HG03025 (cell line): ENCODE data around the gene CNTN4.
A peak's percentile ranks its signal among the peaks of the same experiment; 100 is the strongest.

Experiments used
- ATAC-seq: cut with Tn5 transposase; IDR thresholded peaks from one replicate; pipeline ENCODE4 v1.9.1; 2021; ENCODE audit warnings: mild to moderate bottlenecking, moderate library complexity; ENCODE audit not compliant: unreplicated experiment, low FRiP score

Gene CNTN4

DNA sequence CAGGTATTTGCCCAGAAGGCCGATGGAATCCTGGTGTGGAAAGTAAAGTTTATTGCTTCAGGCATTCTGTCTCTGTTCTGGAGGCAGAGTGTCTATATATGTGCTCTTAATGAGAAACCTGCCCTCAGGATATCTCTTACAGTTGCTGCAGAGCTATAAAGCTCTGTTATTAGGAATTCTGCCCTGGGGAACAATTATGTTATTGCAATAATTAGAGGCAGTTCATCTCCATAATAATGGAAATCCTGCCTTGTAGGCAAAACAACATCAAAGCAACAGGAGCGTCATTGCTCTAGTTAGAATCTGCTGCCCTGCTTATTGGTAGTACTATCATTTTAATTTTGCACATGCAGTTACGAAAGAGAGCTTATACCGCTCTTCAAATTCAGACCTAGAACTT, 835.9 kb downstream of the CNTN4 start:
- no peak for ATAC-seq

GRCh38 chr3:2937055-2937454, 838.4 kb downstream of the CNTN4 start:
- no peak for ATAC-seq

DNA sequence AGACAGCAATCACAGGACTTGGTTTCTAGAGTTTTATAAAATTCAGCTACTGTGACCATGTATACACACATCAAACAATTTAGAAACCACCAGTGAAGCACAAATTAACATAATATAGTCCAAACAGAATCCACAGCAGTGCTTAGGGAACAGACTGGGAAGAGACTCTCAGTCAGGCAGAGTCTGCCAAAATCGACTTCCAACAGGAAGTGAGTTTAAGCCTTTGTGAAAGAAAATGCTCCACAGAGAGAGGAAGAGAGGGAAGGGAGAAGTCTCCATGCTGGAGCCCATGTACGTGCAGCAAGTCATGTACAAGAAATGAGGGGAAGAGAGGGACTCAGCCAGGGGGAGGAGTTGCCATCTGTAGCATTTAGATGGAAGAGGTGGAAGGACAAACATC, 838.9 kb downstream of the CNTN4 start:
- no peak for ATAC-seq

GRCh38 chr3:2938711-2939110, 840.0 kb downstream of the CNTN4 start:
- ATAC-seq, result no peak

DNA sequence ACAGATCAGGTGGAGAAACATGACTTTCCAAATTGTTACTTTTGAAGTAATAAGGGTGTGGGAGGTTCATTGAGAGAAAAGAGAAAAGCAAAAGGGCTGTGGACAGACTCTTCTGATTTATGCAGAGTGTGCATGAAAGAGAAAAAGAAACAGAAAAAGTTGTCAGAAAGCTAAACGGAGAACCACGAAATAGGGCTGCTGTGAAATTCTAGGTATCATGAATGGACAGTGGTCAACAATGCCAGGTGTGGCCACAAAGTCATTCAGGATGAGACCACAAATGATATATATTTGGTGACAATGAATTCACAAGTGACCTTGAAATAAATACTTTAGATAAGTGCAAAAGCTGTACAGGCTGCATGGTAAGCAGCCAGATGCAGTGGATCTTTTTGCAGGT, 841.4 kb downstream of the CNTN4 start:
- peak; percentile 55 for ATAC-seq

DNA sequence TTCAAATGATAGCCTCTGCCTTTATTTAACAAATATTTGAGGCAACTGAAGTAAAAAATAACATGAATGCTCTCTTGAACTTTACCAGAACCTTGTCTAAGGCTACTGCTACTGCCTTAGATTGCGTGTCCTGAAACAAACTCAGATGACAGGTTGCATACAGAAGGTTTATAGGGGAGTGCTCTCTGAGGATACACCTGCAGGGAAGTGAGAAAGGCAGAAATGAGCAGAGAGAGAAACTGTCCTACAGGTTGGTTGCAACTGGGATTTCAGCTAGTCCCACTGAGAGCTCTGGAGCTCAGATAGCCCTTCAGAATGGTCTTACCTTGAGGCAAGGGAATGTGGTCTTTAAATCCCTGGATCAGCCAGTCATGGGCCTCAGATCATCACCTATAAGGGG, 846.0 kb downstream of the CNTN4 start:
- ATAC-seq, result peak; percentile 95

- ATAC-seq, result no peak
These were observed 846.5 kb downstream of the CNTN4 start for GRCh38 chr3:2945121-2945520.

DNA sequence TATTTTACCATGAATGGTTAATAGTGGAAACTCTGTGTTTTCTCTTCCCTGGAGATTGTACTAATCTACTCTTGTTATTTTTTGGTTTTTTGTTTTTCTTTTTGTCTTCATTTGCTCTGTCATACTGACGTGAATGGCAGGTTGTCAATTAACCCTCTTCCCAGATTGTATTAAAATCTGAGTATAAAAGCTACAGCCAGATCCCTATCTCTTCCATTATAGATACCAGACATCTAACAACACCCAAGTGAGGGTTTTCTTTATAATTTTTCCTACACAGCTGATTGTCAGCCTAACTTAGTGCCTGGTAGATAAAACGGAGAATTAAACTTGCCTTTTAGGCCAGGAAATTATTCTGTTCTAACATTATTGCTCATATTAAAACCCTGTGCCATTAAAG, 848.9 kb downstream of the CNTN4 start:
- ATAC-seq, result no peak

DNA sequence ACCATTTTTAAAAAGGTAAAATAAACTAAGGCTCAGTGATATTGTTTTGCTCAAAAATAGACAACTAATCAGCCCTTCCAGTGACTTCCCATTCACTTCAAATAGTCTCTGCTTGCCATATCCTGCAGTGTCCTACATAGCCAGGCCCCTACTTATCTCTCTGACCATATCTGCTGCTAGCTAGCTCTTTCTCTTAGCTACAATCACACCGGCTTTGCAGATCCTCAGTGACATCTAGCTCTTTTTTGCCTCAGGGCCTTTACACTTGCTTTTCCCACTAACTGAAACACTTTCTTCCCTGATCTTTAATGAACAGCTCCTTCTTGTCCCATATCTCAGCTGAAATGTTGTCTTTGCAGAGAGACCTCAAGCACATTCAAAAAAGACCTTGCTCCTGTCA, 850.2 kb downstream of the CNTN4 start:
- ATAC-seq, result no peak

GRCh38 chr3:2950159-2950558, 851.5 kb downstream of the CNTN4 start:
- no peak for ATAC-seq

DNA sequence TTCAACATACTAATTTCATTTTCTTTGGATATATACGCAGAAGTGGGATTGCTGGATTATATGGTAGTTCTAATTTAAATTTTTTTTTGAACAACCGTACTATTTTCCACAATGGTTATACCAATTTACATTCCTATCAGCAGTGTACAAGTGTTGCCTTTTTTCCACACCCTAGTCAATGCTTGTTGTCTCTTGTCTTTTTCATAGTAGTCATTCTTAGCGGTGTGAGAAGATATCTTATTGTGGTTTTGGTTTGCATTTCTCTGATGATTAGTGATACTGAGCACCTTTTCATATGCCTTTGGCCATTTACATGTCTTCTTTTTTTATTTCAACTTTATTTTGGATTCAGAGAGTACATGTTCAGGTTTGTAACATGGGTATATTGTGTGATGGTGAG, 858.4 kb downstream of the CNTN4 start:
- ATAC-seq, result no peak

- ATAC-seq, result no peak
These were observed 859.9 kb downstream of the CNTN4 start for GRCh38 chr3:2958551-2958950.

- ATAC-seq, result no peak
These were observed 862.9 kb downstream of the CNTN4 start for GRCh38 chr3:2961576-2961975.

- no peak for ATAC-seq
These were observed 869.2 kb downstream of the CNTN4 start for GRCh38 chr3:2967871-2968270.

DNA sequence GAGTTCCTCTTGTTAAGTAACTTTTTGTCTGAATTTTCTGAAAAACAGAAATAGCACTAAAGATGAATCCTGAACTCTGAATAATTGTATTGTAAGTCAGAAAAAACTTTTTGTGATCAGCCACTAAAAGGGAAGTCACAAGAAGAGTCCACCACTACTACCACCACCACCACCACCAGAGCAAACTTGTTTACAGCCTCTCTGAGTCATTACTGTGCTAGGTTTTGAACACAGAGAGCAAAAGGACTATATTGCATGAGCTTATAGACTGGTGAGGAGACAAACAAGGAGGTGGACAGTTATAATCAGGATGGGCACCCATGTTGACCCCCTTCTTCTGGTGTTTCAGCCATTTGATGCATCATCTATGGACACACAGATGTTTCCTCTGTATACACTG, 869.8 kb downstream of the CNTN4 start:
- no peak for ATAC-seq

GRCh38 chr3:2976212-2976611, 877.5 kb downstream of the CNTN4 start:
- no peak for ATAC-seq

DNA sequence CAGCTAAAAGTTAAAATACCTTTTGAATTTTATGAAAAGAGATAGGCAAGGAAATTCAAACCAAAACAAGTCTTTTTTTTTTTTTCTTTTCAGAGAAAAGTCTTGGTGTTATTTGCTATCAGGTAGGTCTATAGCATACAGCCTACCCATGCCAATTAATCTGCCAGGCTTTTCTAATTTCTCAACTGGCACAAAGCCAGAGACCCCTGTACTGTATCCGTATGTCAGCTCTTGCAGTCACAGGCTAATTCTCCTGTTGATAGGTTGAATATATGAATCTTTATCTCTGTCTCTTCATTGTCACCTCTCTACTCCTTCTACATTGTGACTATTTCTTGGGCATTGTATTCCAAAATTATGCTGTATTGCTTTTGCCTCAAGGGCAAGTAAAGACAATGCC, 878.1 kb downstream of the CNTN4 start:
- no peak for ATAC-seq

DNA sequence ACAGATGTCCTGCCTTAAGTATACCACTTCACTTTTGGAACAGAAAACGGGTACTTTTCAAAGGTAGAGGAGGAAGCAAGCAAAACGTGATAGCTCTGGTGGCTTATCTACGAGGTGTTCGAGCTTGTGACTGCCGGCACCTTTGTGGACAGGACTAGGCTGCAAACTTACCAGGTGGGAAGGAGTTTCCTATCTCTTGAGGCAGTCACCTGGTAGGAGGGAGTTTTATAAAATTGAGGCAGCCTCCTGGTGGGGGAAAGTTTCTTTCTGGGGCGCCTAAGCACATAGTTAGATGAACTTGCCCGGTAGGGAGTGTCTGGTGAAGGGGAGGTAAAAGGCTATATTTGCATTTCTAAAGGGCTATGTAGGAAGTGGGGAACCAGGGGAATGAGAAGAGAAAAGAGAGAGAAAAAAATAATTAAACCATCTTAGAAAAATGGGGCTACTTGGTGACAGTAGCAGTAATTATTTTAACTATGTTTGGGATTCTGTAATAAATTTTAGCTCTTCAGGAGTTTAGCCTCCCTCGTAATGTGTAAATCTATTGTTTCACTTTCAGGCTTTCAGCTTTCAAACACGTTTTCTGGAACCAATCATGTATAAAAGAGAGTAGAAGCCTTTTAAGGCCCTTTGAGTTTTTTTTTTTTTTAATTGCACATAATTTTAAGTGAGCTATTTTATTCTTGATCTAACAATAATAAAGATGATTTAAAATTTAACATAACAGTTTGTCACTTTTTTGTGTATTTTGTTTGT, 880.5 kb downstream of the CNTN4 start:
- ATAC-seq, result peak; percentile 66

DNA sequence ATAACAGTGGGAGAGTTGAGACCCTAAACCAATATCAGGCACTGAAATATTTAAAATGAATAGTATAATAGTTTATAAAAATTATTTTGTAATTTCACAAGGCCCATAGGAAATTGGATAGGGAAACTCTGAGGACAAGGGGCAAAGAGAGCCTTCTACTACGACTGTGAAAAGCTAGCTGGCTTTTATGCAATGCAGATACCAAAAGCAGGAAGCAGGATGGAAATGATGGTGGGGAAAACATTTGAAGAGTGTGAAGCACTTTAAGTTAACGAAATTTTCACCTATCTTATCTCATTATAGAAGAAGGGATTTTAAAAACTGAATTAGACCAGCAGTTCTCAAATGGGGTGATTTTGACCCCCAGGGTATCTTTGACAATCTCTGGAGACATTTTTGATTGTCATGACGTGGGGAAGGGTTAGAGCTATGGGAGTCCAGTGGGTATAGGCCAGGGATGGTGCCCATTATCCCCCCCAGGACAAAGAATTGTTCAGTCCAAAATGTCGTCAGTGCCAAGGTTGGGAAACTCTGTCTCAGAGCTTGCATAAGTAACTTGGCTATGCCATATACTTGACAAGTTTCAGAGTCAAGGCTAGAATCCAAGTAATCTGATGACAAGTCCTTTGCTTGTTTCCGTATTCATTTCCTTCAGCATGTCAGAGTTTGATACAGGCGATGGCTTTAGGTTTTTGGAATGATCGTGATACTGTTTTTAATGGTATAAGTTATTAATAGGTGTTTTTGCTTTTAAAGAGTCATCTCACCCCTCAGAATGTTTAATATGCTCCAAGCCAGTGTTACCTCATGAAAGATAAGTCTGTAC, 885.6 kb downstream of the CNTN4 start:
- ATAC-seq, result no peak

DNA sequence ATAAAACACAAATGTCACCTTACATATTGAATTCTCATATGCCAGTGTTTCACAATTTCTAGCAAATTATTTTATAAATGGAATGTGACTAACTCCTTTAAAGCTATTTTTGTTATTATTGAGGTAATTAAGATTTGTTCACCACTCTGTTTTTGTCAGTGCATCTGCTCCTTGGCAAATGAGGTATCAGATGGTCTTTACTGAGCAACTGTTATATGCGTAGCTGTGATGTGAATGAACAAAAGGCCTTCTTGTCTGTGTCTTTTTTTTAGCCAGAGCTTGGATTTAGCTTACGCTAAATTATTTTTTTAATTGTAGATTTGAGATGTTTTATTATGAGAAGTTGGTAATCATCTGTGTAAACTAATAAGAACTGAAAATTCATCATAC, 886.2 kb downstream of the CNTN4 start:
- ATAC-seq, result no peak

GRCh38 chr3:2985479-2985878, 886.8 kb downstream of the CNTN4 start:
- ATAC-seq, result no peak

DNA sequence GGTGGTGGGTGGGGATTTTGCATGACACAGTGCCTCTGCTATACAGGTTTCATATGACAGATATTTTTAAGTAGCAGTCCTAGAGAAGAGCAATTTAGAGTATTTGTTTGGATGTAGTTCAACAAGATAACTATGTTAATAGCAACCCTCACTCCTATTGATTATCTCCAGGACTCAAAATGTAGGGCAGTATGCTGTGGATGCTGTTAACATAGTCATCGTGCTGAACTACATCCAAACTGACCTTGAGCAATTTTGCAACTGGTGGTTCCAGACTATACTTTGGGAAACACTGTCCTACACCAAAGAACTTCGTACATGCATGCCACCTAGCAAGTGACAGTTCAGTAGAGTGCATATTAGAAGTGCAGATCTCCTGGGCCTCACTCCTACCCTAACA, 893.9 kb downstream of the CNTN4 start:
- ATAC-seq, result no peak
